HEK293 (cell line): ENCODE data around the gene DLG2.

Source experiments
- CTCF ChIA-PET: fragments of 350-600 bp; formaldehyde crosslinking; extraction: SDS; loops from one replicate; lab custom pipeline; 2021; ENCODE audit warnings: antibody characterized with exemption; lab: Yijun Ruan, JAX
- POLR2A ChIA-PET: fragments of 300-600 bp; formaldehyde crosslinking; extraction: SDS; loops from one replicate; lab custom pipeline; 2020; ENCODE audit warnings: antibody characterized with exemption, inconsistent platforms; lab: Yijun Ruan, JAX
- H3K27ac ChIP-seq: fragments of 200-500 bp; sonication (Bioruptor generic); 2 replicates; pipeline ENCODE4 v1.5.1; 2014; ENCODE audit warnings: low read depth, low read length, control low read depth, inconsistent platforms; ENCODE audit errors: extremely low read depth
- H3K36me3 ChIP-seq, 2 experiments: fragments of 200-500 bp in 1 of 2; sonication (Bioruptor generic) in 1 of 2; 1 replicate in 1 of 2; 2 replicates in 1 of 2; pipeline ENCODE4 v1.5.1; 2014 to 2017; ENCODE audit warnings: inconsistent platforms in 2 of 2, low read length in 2 of 2; ENCODE audit not compliant: control insufficient read depth in 2 of 2, insufficient read depth in 1 of 2
- H3K4me1 ChIP-seq: fragments of 200-500 bp; sonication (Bioruptor generic); 2 replicates; pipeline ENCODE4 v1.5.1; 2014; ENCODE audit warnings: mild to moderate bottlenecking, low read length, inconsistent platforms; ENCODE audit not compliant: control insufficient read depth, insufficient read depth
- H3K4me3 ChIP-seq: 2 replicates; pipeline ENCODE4 v1.5.1; 2011; ENCODE audit warnings: low read depth, mild to moderate bottlenecking, control low read depth, low read length, moderate library complexity
- H3K9me3 ChIP-seq: fragments of 200-500 bp; sonication (Bioruptor generic); 2 replicates; pipeline ENCODE4 v1.5.1; 2014; ENCODE audit warnings: low read depth, low read length, inconsistent platforms; ENCODE audit not compliant: control insufficient read depth, insufficient read depth
- ATF2 ChIP-seq: fragments of 450-650 bp; formaldehyde crosslinking; IDR thresholded peaks from 2 replicates; pipeline ENCODE4 v1.5.1; 2016; ENCODE audit warnings: missing biosample characterization, missing genetic modification characterization, low read depth
- BCL11B ChIP-seq: fragments of 450-650 bp; formaldehyde crosslinking; IDR thresholded peaks from 2 replicates; pipeline ENCODE4 v1.5.1; 2016; ENCODE audit warnings: low read depth, missing biosample characterization, missing genetic modification characterization
- EGR2 ChIP-seq: fragments of 450-650 bp; formaldehyde crosslinking; IDR thresholded peaks from 2 replicates; pipeline ENCODE4 v1.5.1; 2016; ENCODE audit warnings: low read depth, missing biosample characterization, missing genetic modification characterization
- KLF17 ChIP-seq: fragments of 450-650 bp; formaldehyde crosslinking; IDR thresholded peaks from 2 replicates; pipeline ENCODE4 v1.5.1; 2016; ENCODE audit warnings: missing biosample characterization, missing genetic modification characterization
- KLF7 ChIP-seq: fragments of 450-650 bp; formaldehyde crosslinking; IDR thresholded peaks from 2 replicates; pipeline ENCODE4 v1.5.1; 2016; ENCODE audit warnings: missing biosample characterization, missing genetic modification characterization, borderline replicate concordance
- KLF9 ChIP-seq: fragments of 450-650 bp; formaldehyde crosslinking; IDR thresholded peaks from 2 replicates; pipeline ENCODE4 v1.5.1; 2016; ENCODE audit warnings: missing biosample characterization, missing genetic modification characterization, low read depth
- ZFP3 ChIP-seq: fragments of 450-650 bp; formaldehyde crosslinking; IDR thresholded peaks from 2 replicates; pipeline ENCODE4 v1.5.1; 2016; ENCODE audit warnings: low read depth, missing biosample characterization, missing genetic modification characterization
- ZNF16 ChIP-seq: fragments of 450-650 bp; formaldehyde crosslinking; IDR thresholded peaks from 2 replicates; pipeline ENCODE4 v1.5.1; 2016; ENCODE audit warnings: low read depth, missing biosample characterization, missing genetic modification characterization
- ZNF175 ChIP-seq: fragments of 450-650 bp; formaldehyde crosslinking; IDR thresholded peaks from 2 replicates; pipeline ENCODE4 v1.5.1; 2016; ENCODE audit warnings: missing biosample characterization, missing genetic modification characterization
- ZNF280D ChIP-seq: fragments of 450-650 bp; formaldehyde crosslinking; IDR thresholded peaks from 2 replicates; pipeline ENCODE4 v1.5.1; 2016; ENCODE audit warnings: missing biosample characterization, missing genetic modification characterization
- ZNF292 ChIP-seq: fragments of 450-650 bp; formaldehyde crosslinking; IDR thresholded peaks from 2 replicates; pipeline ENCODE4 v1.5.1; 2016; ENCODE audit warnings: low read depth, missing biosample characterization, missing genetic modification characterization, borderline replicate concordance
- ZNF366 ChIP-seq: fragments of 450-650 bp; formaldehyde crosslinking; conservative IDR thresholded peaks from 2 replicates; pipeline ENCODE4 v1.5.1; 2016; ENCODE audit warnings: missing biosample characterization, missing genetic modification characterization
- ZNF473 ChIP-seq: fragments of 450-650 bp; formaldehyde crosslinking; IDR thresholded peaks from 2 replicates; pipeline ENCODE4 v1.5.1; 2017; ENCODE audit warnings: missing biosample characterization, missing genetic modification characterization
- ZNF555 ChIP-seq: fragments of 450-650 bp; formaldehyde crosslinking; conservative IDR thresholded peaks from 2 replicates; pipeline ENCODE4 v1.5.1; 2017; ENCODE audit warnings: missing biosample characterization, mild to moderate bottlenecking, missing genetic modification characterization, inconsistent platforms
- ZNF654 ChIP-seq: fragments of 450-650 bp; formaldehyde crosslinking; IDR thresholded peaks from 2 replicates; pipeline ENCODE4 v1.5.1; 2016; ENCODE audit warnings: low read depth, missing biosample characterization, missing genetic modification characterization
- ZSCAN5A ChIP-seq: fragments of 450-650 bp; formaldehyde crosslinking; IDR thresholded peaks from 2 replicates; pipeline ENCODE4 v1.5.1; 2016; ENCODE audit warnings: missing biosample characterization, missing genetic modification characterization

DLG2 gene

GRCh38 chr11:85485902-85486301 lies 141.2 kb downstream of the DLG2 start (continued):
- no peak for TF ChIP-seq ZNF366 (tag by site-specific recombination)

- H3K27ac ChIP-seq, result no peak overlapping the region
- H3K4me1 ChIP-seq, result no peaks in the 10 kb centered on the region
- H3K36me3 ChIP-seq, result no peaks in the 10 kb centered on the region
- TF ChIP-seq EGR2 (no peak), BCL11B (tag by site-specific recombination) (no peak), KLF9 (tag by site-specific recombination) (no peak), ZFP3 (tag by site-specific recombination) (no peak), KLF17 (tag by site-specific recombination) (no peak)
- POLR2A ChIA-PET, result no interaction called here
- no peak overlapping the region for H3K4me3 ChIP-seq
- H3K9me3 ChIP-seq, result no peaks in the 10 kb centered on the region
- CTCF ChIA-PET, result interaction anchor here (0.6 kb wide), 1 partner anchor 462 kb away, joined by 3 read pairs; no protein-coding TSS in a partner anchor
Observed at GRCh38 chr11:85483861-85484260, 143.3 kb downstream of the DLG2 start.

- Histone ChIP-seq H3K4me3 (no peak overlapping the region), H3K27ac (no peak overlapping the region), H3K4me1 (no peaks in the 10 kb centered on the region), H3K9me3 (no peaks in the 10 kb centered on the region), H3K36me3 (no peaks in the 10 kb centered on the region)
- TF ChIP-seq ZNF366 (tag by site-specific recombination) (no peak), ZNF555 (tag by site-specific recombination) (no peak), ATF2 (tag by site-specific recombination) (no peak), ZNF473 (tag by site-specific recombination) (no peak), ZNF280D (no peak), ZNF16 (no peak), ZNF175 (no peak), ZSCAN5A (no peak), KLF7 (no peak), ZNF292 (no peak), ZNF654 (tag by site-specific recombination) (no peak)
- ChIA-PET POLR2A (no interaction called here), CTCF (no interaction called here)
Observed at GRCh38 chr11:85481862-85482261, 145.3 kb downstream of the DLG2 start.
